Liver (tissue), 9 donors: ENCODE results near the gene HSPA12A. TPM values are rescaled to one million over a fixed set of nuclear protein-coding genes. Genes with fewer than 3 reads are reported as not detected.

ENCODE experiments used
- DNase-seq: peaks from one replicate; pipeline ENCODE4 v3.0.0-alpha.2; 2017; ENCODE audit warnings: low spot score
- H3K27ac ChIP-seq, 2 donors: one replicate each; pipeline ENCODE4 v1.7.0; 2013; ENCODE audit warnings: inconsistent platforms in 2 of 2, low read length in 2 of 2, control low read depth in 1 of 2, low read depth in 1 of 2, mild to moderate bottlenecking in 1 of 2
- H3K27me3 ChIP-seq, 4 donors: one replicate each; pipeline versions ENCODE4 v1.6.1 to v1.7.0; 2013; ENCODE audit warnings: low read length in 3 of 4, inconsistent platforms in 1 of 4, mild to moderate bottlenecking in 1 of 4, moderate library complexity in 1 of 4; ENCODE audit not compliant: control insufficient read depth in 4 of 4, insufficient read depth in 4 of 4
- H3K36me3 ChIP-seq, 4 donors: one replicate each; pipeline versions ENCODE4 v1.6.1 to v1.7.0; 2013; ENCODE audit warnings: low read length in 3 of 4, mild to moderate bottlenecking in 3 of 4, low read depth in 1 of 4, moderate library complexity in 1 of 4; ENCODE audit not compliant: control insufficient read depth in 4 of 4, insufficient read depth in 3 of 4
- H3K4me1 ChIP-seq, 4 donors: one replicate each; pipeline versions ENCODE4 v1.6.1 to v1.7.0; 2013; ENCODE audit warnings: low read length in 3 of 4, mild to moderate bottlenecking in 3 of 4, moderate library complexity in 1 of 4; ENCODE audit not compliant: control insufficient read depth in 4 of 4, insufficient read depth in 4 of 4
- H3K4me3 ChIP-seq, 3 donors: one replicate each; pipeline versions ENCODE4 v1.6.1 to v1.7.0; 2013; ENCODE audit warnings: low read length in 3 of 3, control low read depth in 1 of 3, low read depth in 1 of 3, mild to moderate bottlenecking in 1 of 3
- H3K9ac ChIP-seq, 2 donors: one replicate each; pipeline ENCODE4 v1.7.0; 2013; ENCODE audit warnings: low read length in 2 of 2, mild to moderate bottlenecking in 2 of 2, moderate library complexity in 2 of 2, control low read depth in 1 of 2, low read depth in 1 of 2
- H3K9me3 ChIP-seq, 4 donors: one replicate each; pipeline versions ENCODE4 v1.6.1 to v1.7.0; 2013; ENCODE audit warnings: low read length in 3 of 4; ENCODE audit not compliant: control insufficient read depth in 4 of 4
- EGR1 ChIP-seq, 2 donors: IDR thresholded peaks; 2 replicates each; pipeline ENCODE4 v1.6.1; 2016 to 2018; ENCODE audit warnings: antibody characterized with exemption in 2 of 2, low read depth in 2 of 2
- FOXA1 ChIP-seq: IDR thresholded peaks from 2 replicates; pipeline ENCODE4 v1.6.1; 2016; ENCODE audit warnings: antibody characterized with exemption
- GABPA ChIP-seq, 2 donors: IDR thresholded peaks in 1 of 2; conservative IDR thresholded peaks in 1 of 2; 2 replicates each; pipeline ENCODE4 v1.6.1; 2016; ENCODE audit warnings: antibody characterized with exemption in 2 of 2, mild to moderate bottlenecking in 1 of 2, moderate library complexity in 1 of 2
- HNF4A ChIP-seq, 2 donors: conservative IDR thresholded peaks; 2 replicates each; pipeline ENCODE4 v1.6.1; 2016; ENCODE audit warnings: antibody characterized with exemption in 2 of 2, mild to moderate bottlenecking in 2 of 2
- HNF4G ChIP-seq: IDR thresholded peaks from 2 replicates; pipeline ENCODE4 v1.6.1; 2016; ENCODE audit warnings: antibody characterized with exemption
- JUND ChIP-seq, 2 donors: IDR thresholded peaks; 2 replicates each; pipeline ENCODE4 v1.6.1; 2016; ENCODE audit warnings: antibody characterized with exemption in 2 of 2
- NR2F2 ChIP-seq: IDR thresholded peaks from 2 replicates; pipeline ENCODE4 v1.6.1; 2016; ENCODE audit warnings: antibody characterized with exemption
- RAD21 ChIP-seq, 2 donors: IDR thresholded peaks; 2 replicates each; pipeline ENCODE4 v1.6.1; 2016; ENCODE audit warnings: antibody characterized with exemption in 2 of 2, mild to moderate bottlenecking in 2 of 2
- SP1 ChIP-seq: IDR thresholded peaks from 2 replicates; pipeline ENCODE4 v1.6.1; 2018; ENCODE audit warnings: antibody characterized with exemption, mild to moderate bottlenecking
- TAF1 ChIP-seq: conservative IDR thresholded peaks from 2 replicates; pipeline ENCODE4 v1.6.1; 2016; ENCODE audit warnings: antibody characterized with exemption, mild to moderate bottlenecking
- YY1 ChIP-seq: IDR thresholded peaks from 2 replicates; pipeline ENCODE4 v1.6.1; 2016; ENCODE audit warnings: antibody characterized with exemption, mild to moderate bottlenecking
- WGBS: extraction: QIAGEN DNeasy Blood & Tissue Kit; methylation state at CpG from one replicate; pipeline ENCODE4 v1.1.7; 2013; 5-methylcytosine and 5-hydroxymethylcytosine counted together
- polyA plus RNA-seq, 2 donors: library from polyadenylated mRNA; stranded (reverse) in 1 of 2; unstranded in 1 of 2; fragments of 200-250 nt in 1 of 2; fragments of >200 nt in 1 of 2; fragmentation: Nextera tagmentation in 1 of 2; extraction: Ambion mirVana in 1 of 2; gene quantifications; one replicate each; pipeline versions ENCODE4 v1.2.1 to v1.2.3, GENCODE V29; 2013 to 2015
- total RNA-seq, 2 donors: library from RNA; depleted of rRNA; stranded (reverse); fragments of >200 nt; gene quantifications; one replicate each; pipeline ENCODE4 v1.2.3, GENCODE V29; 2014
- TF ChIP-seq, protein P1 (sequence below): IDR thresholded peaks from 2 replicates; pipeline ENCODE4 v1.6.1; 2016; ENCODE audit warnings: antibody characterized with exemption
- TF ChIP-seq, protein P2 (sequence below): IDR thresholded peaks from 2 replicates; pipeline ENCODE4 v1.6.1; 2016; ENCODE audit warnings: antibody characterized with exemption
- donor health status: healthy.
- donor health status: healthy.
- donor health status: healthy.
- donor health status: healthy.
- donor health status: healthy.

HSPA12A gene
- total and polyA plus RNA-seq, 4 donors, result 1.3 to 4.5 (median 1.6) TPM

DNA sequence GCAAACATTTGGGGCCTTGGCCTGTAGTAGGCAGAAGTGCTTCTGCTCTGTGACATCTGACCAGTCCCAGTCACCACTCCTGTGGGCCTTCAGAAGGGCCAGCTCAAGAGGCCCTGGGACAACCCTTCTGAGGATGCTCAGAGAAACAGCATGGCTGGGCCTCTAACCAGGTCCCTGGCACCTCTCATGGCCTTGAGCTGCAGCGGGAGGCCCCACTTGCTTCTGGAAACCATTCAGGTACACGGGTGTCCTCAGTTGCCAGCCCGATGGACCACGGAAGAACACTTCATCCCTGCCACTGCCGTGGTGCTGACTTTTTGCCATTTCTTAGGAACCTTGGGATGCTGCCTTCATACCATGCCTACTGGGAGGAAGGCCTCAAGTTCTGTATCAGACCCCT is 57.6 kb downstream of the HSPA12A start:
- H3K27me3 ChIP-seq, result no peaks in the 10 kb centered on the region
- H3K9me3 ChIP-seq, result no peaks in the 10 kb centered on the region
- no peak for DNase-seq
- H3K27ac ChIP-seq, result no peak overlapping the region
- H3K36me3 ChIP-seq, result no peaks in the 10 kb centered on the region
- no peak overlapping the region for H3K9ac ChIP-seq
- WGBS, result 96% methylated on average over 5 of the region's 5 CpGs
- peaks cover 0 to 5% (median 0%) of the 10 kb centered on the region in 4 donors for H3K4me1 ChIP-seq
- TF ChIP-seq SP1, result no peak
- no peak overlapping the region for H3K4me3 ChIP-seq

DNA sequence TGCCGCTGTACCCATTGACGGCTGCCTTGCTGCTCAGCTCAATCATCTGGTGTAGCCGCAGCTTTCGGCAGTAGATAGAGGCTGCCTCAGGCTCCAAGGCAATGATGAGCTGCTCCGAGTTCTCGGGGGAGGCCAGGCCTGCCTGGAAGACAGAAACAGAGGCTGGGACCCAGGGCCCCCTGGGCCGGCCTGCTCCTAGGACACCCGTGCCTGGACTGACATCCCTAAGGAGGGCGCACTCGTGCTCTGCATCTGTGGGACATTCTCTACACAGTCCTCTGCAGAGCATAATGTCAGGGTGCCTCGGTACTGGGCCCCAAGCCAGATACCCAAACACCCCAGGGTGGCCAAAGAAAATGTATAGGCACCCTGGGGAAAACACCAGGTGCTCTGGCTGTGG is 58.5 kb downstream of the HSPA12A start:
- no peaks in the 10 kb centered on the region for H3K4me1 ChIP-seq
- no peaks in the 10 kb centered on the region for H3K9me3 ChIP-seq
- H3K9ac ChIP-seq, result no peak overlapping the region
- no peak overlapping the region for H3K27ac ChIP-seq
- WGBS, result 96% methylated on average over 11 of the region's 11 CpGs
- no peak for DNase-seq
- H3K4me3 ChIP-seq, result no peak overlapping the region
- H3K27me3 ChIP-seq, result no peaks in the 10 kb centered on the region
- TF ChIP-seq EGR1 (IDR thresholded peaks at IDR 0.05; ENCODE audit: low read depth in 2 of 2) (no peak), HNF4G (no peak), HNF4A (conservative IDR thresholded peaks at IDR 0.05) (no peak), FOXA1 (no peak)
- TF ChIP-seq, protein P1, sequence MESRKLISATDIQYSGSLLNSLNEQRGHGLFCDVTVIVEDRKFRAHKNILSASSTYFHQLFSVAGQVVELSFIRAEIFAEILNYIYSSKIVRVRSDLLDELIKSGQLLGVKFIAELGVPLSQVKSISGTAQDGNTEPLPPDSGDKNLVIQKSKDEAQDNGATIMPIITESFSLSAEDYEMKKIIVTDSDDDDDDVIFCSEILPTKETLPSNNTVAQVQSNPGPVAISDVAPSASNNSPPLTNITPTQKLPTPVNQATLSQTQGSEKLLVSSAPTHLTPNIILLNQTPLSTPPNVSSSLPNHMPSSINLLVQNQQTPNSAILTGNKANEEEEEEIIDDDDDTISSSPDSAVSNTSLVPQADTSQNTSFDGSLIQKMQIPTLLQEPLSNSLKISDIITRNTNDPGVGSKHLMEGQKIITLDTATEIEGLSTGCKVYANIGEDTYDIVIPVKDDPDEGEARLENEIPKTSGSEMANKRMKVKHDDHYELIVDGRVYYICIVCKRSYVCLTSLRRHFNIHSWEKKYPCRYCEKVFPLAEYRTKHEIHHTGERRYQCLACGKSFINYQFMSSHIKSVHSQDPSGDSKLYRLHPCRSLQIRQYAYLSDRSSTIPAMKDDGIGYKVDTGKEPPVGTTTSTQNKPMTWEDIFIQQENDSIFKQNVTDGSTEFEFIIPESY, result no peak
- no peaks in the 10 kb centered on the region for H3K36me3 ChIP-seq

DNA sequence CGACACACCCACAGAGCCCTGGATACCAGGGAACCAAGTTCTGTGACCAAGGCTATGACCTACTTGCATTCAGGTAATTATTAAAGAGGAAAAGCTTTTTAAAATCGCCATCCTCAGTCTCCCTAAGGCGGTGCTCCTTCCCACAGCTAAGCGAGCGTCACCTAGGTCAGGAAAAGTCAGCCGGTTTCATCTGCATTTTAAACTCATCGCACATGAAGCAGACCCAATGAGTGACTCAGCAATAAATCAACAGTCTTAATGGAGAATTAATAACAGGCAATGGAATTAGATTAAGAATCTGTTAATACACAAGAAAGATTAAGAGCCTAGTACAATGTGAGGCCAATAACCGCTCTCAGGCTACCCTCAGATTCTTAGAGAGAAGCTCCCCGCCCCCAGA is 59.2 kb downstream of the HSPA12A start:
- TF ChIP-seq FOXA1 (no peak), EGR1 (IDR thresholded peaks at IDR 0.05; ENCODE audit: low read depth in 2 of 2) (no peak), TAF1 (no peak), RAD21 (IDR thresholded peaks at IDR 0.05) (no peak), HNF4G (no peak), GABPA (IDR thresholded peaks at IDR 0.05 in 1 of 2, conservative IDR thresholded peaks at IDR 0.05 in 1 of 2) (no peak), YY1 (no peak), JUND (IDR thresholded peaks at IDR 0.05) (no peak), HNF4A (conservative IDR thresholded peaks at IDR 0.05) (no peak), SP1 (no peak)
- TF ChIP-seq, protein P2, sequence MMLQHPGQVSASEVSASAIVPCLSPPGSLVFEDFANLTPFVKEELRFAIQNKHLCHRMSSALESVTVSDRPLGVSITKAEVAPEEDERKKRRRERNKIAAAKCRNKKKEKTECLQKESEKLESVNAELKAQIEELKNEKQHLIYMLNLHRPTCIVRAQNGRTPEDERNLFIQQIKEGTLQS, result no peak
- Histone ChIP-seq H3K9me3 (no peaks in the 10 kb centered on the region), H3K27me3 (no peaks in the 10 kb centered on the region), H3K27ac (no peak overlapping the region), H3K4me1 (no peaks in the 10 kb centered on the region), H3K9ac (no peak overlapping the region), H3K36me3 (no peaks in the 10 kb centered on the region), H3K4me3 (no peak overlapping the region)
- DNase-seq, result no peak
- 88% methylated on average over 9 of the region's 9 CpGs for WGBS

DNA sequence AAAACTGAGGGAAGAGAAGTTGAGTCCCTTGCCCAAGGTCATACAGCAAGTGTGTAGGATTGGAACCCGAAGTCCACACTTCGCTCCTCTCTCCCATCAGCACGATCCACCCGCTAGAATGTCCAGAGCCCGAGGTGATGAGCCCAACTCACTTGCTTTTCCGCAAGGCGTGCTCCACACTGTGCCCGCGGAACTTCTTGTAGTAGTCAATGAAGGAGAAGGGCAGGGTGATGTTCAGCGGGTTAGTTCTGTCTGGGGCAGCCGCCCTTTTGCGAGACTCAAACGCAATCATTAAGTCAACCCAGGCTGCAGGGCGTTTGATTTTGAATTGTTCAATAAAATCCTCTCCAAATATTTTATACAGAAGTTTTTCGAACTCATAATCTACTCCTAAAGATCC is 63.0 kb downstream of the HSPA12A start:
- Histone ChIP-seq H3K27me3 (no peaks in the 10 kb centered on the region), H3K9ac (no peak overlapping the region), H3K4me1 (no peaks in the 10 kb centered on the region), H3K4me3 (no peak overlapping the region), H3K36me3 (no peaks in the 10 kb centered on the region), H3K9me3 (no peaks in the 10 kb centered on the region), H3K27ac (no peak overlapping the region)
- 94% methylated on average over 15 of the region's 15 CpGs for WGBS
- no peak for TF ChIP-seq SP1
- no peak for TF ChIP-seq NR2F2
- TF ChIP-seq HNF4A (conservative IDR thresholded peaks at IDR 0.05), result no peak
- no peak for DNase-seq
